Measurements from ENCODE around the gene CHTF18. TPM values are rescaled to one million over a fixed set of nuclear protein-coding genes. Genes with fewer than 3 reads are reported as not detected.

CHTF18 gene
- total RNA-seq, 1 experiment from 2014 or later = 120 TPM

DNA sequence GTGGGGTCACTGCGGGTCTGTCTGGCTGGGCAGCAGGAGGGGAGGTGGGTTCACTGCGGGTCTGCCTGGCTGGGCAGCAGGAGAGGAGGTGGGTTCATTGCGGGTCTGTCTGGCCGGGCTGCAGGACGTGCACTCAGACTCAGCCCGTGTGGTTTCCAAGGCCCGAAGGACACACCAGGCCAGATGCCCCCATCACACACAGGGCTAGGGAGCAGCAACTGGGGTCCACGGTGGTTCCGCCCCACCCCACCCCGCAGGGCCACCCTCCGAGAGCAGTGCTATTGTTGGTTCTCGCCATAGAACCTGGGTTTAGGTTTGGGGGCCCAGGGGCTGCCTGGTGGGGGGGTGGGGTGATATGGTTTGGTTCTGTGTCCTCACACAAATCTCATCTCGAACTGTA is 41.8 kb upstream of the CHTF18 start:
- WGBS (ENCODE audit: extremely low coverage, insufficient read length, low lambda C conversion rate) = no CpG with 5 or more reads among the region's 13 CpGs
- Histone ChIP-seq H3K79me2 (ENCODE audit: insufficient read depth, low read length) (no peaks in the 10 kb centered on the region), H2BK12ac (ENCODE audit: insufficient read length, low read depth, low read length) (no peak overlapping the region), H4K91ac (ENCODE audit: insufficient read length, low read depth, low read length) (no peak overlapping the region), H3K4me2 (ENCODE audit: insufficient read depth, insufficient read length, low read length) (no peak overlapping the region), H3K9ac (ENCODE audit: extremely low read depth, insufficient read length, low read length) (no peak overlapping the region), H2BK120ac (ENCODE audit: low read depth, low read length, poor library complexity, severe bottlenecking) (no peak overlapping the region), H4K20me1 (ENCODE audit: control insufficient read depth, insufficient read depth, insufficient read length) (no peaks in the 10 kb centered on the region), H4K5ac (ENCODE audit: insufficient read length, low read depth, low read length) (no peak overlapping the region), H3K14ac (ENCODE audit: insufficient read depth, low read length) (no peak overlapping the region), H2BK20ac (ENCODE audit: low read depth, low read length, poor library complexity, severe bottlenecking) (no peak overlapping the region), H3K79me1 (ENCODE audit: insufficient read depth, low read depth, low read length, poor library complexity, severe bottlenecking) (no peaks in the 10 kb centered on the region), H2AFZ (ENCODE audit: low read length) (no peak overlapping the region), H3T11ph (ENCODE audit: low read length) (no peak overlapping the region), H2AK5ac (ENCODE audit: insufficient read length, low read length) (no peak overlapping the region), H3K27me3 (ENCODE audit: insufficient read depth, low read length) (no peaks in the 10 kb centered on the region), H3K4me1 (ENCODE audit: insufficient read depth, low read length) (no peaks in the 10 kb centered on the region), H3K27ac (ENCODE audit: insufficient read length, low read depth, low read length) (no peak overlapping the region), H3K4ac (ENCODE audit: low read depth, low read length) (no peak overlapping the region), H4K8ac (replicated peaks; ENCODE audit: insufficient read length, low read depth, low read length) (no peak overlapping the region), H3K56ac (ENCODE audit: insufficient read length, low read depth, low read length) (no peak overlapping the region), H3K9me3 (ENCODE audit: control insufficient read depth, low read depth, low read length) (no peaks in the 10 kb centered on the region), H2BK5ac (ENCODE audit: insufficient read length, low read length) (no peak overlapping the region), H3K18ac (ENCODE audit: insufficient read length, low read depth, low read length) (no peak overlapping the region), H3K23ac (ENCODE audit: insufficient read length, low read depth, low read length) (no peak overlapping the region), H2BK15ac (ENCODE audit: low read depth, low read length) (no peak overlapping the region), H3K23me2 (ENCODE audit: insufficient read length, low read depth, low read length, poor library complexity, severe bottlenecking) (no peaks in the 10 kb centered on the region)
- Mint-ChIP-seq H3K4me3 (no peak overlapping the region), H3K36me3 (ENCODE audit: insufficient read depth in 1 of 3, low read depth in 3 of 3) (no peaks in the 10 kb centered on the region), H3K9me3 (no peaks in the 10 kb centered on the region), H3K4me1 (peaks cover 9 to 17% of the 10 kb centered on the region in 2 experiments), H3K27me3 (ENCODE audit: low read depth) (peaks cover 5% of the 10 kb centered on the region), H3K27ac (no peak overlapping the region)
- no peak for DNase-seq
- no peak for TF ChIP-seq CTCF (conservative IDR thresholded peaks at IDR 0.05)
